ENCODE data around the gene CDH23.

DNA sequence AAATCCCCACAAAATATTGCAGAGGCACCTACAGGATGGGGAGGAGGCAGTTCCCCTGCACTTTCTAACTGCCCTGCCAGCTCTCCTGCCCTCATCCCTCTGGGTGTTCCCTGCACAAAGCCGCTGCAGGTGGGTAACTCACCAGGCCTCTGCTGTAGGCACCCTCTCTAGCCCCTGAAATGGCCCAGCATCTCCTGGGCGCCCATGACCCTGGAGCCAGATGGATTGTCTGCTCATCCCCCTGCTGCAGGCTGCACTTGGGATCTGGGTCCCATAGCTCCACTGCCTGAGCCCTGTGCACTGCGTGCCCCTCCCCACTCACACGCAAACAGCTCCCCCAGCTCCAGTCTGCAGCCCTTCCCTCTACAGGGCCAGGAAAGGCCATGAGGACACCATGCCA is 192.0 kb downstream of the CDH23 start:
- TF ChIP-seq, protein P1, sequence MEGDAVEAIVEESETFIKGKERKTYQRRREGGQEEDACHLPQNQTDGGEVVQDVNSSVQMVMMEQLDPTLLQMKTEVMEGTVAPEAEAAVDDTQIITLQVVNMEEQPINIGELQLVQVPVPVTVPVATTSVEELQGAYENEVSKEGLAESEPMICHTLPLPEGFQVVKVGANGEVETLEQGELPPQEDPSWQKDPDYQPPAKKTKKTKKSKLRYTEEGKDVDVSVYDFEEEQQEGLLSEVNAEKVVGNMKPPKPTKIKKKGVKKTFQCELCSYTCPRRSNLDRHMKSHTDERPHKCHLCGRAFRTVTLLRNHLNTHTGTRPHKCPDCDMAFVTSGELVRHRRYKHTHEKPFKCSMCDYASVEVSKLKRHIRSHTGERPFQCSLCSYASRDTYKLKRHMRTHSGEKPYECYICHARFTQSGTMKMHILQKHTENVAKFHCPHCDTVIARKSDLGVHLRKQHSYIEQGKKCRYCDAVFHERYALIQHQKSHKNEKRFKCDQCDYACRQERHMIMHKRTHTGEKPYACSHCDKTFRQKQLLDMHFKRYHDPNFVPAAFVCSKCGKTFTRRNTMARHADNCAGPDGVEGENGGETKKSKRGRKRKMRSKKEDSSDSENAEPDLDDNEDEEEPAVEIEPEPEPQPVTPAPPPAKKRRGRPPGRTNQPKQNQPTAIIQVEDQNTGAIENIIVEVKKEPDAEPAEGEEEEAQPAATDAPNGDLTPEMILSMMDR (IDR thresholded peaks at IDR 0.05 in 8 of 11, conservative IDR thresholded peaks at IDR 0.05 in 3 of 11) = no peak
- TF ChIP-seq POLR2A (IDR thresholded peaks at IDR 0.05) = no peak
